CD4-positive, alpha-beta T cell treated with Interferon alpha-2 for 1 hour (primary cell): ENCODE data around the gene COL25A1.
"Not testable (repeated sequence)": the region's sequence is repeated elsewhere in the genome, so short reads cannot be mapped to it uniquely, and the experiment has no call there.

Experiments
- DNase-seq, 2 donors: peaks; one replicate each; pipeline ENCODE4 v3.0.0-alpha.2; 2020 to 2022

The COL25A1 gene

GRCh38 chr4:109003964-109004363, 298.5 kb downstream of the COL25A1 start:
- DNase-seq, result no peak

GRCh38 chr4:108991551-108992328, 310.7 kb downstream of the COL25A1 start:
- no peak for DNase-seq

GRCh38 chr4:108988464-108989195, 313.8 kb downstream of the COL25A1 start:
- DNase-seq, result no peak

- DNase-seq, result not testable (repeated sequence)
These were observed 318.0 kb downstream of the COL25A1 start for GRCh38 chr4:108984495-108984894.

GRCh38 chr4:108982402-108983185, 319.9 kb downstream of the COL25A1 start:
- DNase-seq, result no peak

GRCh38 chr4:108980455-108981239, 321.8 kb downstream of the COL25A1 start:
- no peak for DNase-seq

GRCh38 chr4:108979759-108980158, 322.7 kb downstream of the COL25A1 start:
- no peak for DNase-seq

GRCh38 chr4:108978066-108978465, 324.4 kb downstream of the COL25A1 start:
- no peak for DNase-seq

- peak in 1 of 2 donors; percentile 1 for DNase-seq
These were observed 329.7 kb downstream of the COL25A1 start for GRCh38 chr4:108972613-108973283.

GRCh38 chr4:108971473-108971872, 331.0 kb downstream of the COL25A1 start:
- no peak for DNase-seq

GRCh38 chr4:108965472-108966076, 336.9 kb downstream of the COL25A1 start:
- DNase-seq, result no peak

- no peak for DNase-seq
These were observed 337.4 kb downstream of the COL25A1 start for GRCh38 chr4:108965016-108965415.

- DNase-seq, result no peak
These were observed 338.5 kb downstream of the COL25A1 start for GRCh38 chr4:108963910-108964309.

- no peak for DNase-seq
These were observed 343.0 kb downstream of the COL25A1 start for GRCh38 chr4:108959491-108959890.

GRCh38 chr4:108954880-108955279, 347.6 kb downstream of the COL25A1 start:
- DNase-seq, result no peak

GRCh38 chr4:108953941-108954340, 348.5 kb downstream of the COL25A1 start:
- no peak for DNase-seq

- no peak for DNase-seq
These were observed 352.1 kb downstream of the COL25A1 start for GRCh38 chr4:108950158-108950915.

- no peak for DNase-seq
These were observed 354.9 kb downstream of the COL25A1 start for GRCh38 chr4:108947526-108947925.

- DNase-seq, result no peak
These were observed 356.2 kb downstream of the COL25A1 start for GRCh38 chr4:108946237-108946636.

GRCh38 chr4:108943976-108944591, 358.4 kb downstream of the COL25A1 start:
- no peak for DNase-seq
